D721Med (cell line): ENCODE measurements around the gene ZNF593OS.
A peak's percentile ranks its signal among the peaks of the same experiment; 100 is the strongest.

Source experiments
- DNase-seq: peaks from one replicate; pipeline ENCODE4 v3.0.0; 2011; ENCODE audit warnings: low spot score; ENCODE audit not compliant: insufficient read length
- FAIRE-seq: peaks from 2 replicates; lab custom pipeline; 2011; peaks lifted over from hg19 to GRCh38; lab: Jason Lieb, UNC
- CTCF ChIP-seq: IDR thresholded peaks from 2 replicates; pipeline ENCODE4 v1.5.1; 2012; ENCODE audit warnings: mild to moderate bottlenecking, control low read depth; ENCODE audit not compliant: insufficient read depth; ENCODE audit errors: missing control alignments

ZNF593OS gene

DNA sequence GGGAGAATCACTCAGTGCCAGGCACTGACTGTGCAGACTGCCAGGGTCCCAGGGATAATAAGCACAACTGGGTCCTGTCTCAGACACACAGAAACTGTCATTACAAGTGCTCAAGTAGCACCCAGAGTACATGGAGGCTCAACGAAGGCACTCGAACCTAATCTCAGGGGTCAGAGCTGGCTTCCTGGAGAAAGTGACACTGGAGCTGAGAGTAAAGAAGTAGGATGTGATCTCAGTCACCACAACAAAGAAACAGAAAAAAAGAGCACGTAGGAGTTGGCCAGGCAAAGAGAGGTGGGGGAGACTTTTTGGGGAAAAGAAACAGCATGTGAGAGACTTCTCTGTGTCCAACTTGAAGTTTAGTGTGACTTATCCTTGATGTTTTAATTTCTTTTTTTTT is 20.1 kb upstream of the ZNF593OS start:
- FAIRE-seq: no peak
- TF ChIP-seq CTCF: no peak

GRCh38 chr1:26190373-26190987 is 18.8 kb upstream of the ZNF593OS start, which contains the start of gene CATSPER4:
TSS of gene CATSPER4 (plus strand) at chr1:26190602. CDS start at chr1:26190628, 26 bp downstream.
- FAIRE-seq (no peak), DNase-seq (no peak)
- TF ChIP-seq CTCF: peak; percentile 22

More for the DNA sequence above, 20.1 kb upstream of the ZNF593OS start:
- no peak for DNase-seq

GRCh38 chr1:26189751-26190275 is 18.2 kb upstream of the ZNF593OS start:
- no peak for DNase-seq
- FAIRE-seq: no peak
- TF ChIP-seq CTCF: no peak

GRCh38 chr1:26189331-26189730 is 17.7 kb upstream of the ZNF593OS start:
- no peak for FAIRE-seq
- TF ChIP-seq CTCF: no peak
- no peak for DNase-seq

DNA sequence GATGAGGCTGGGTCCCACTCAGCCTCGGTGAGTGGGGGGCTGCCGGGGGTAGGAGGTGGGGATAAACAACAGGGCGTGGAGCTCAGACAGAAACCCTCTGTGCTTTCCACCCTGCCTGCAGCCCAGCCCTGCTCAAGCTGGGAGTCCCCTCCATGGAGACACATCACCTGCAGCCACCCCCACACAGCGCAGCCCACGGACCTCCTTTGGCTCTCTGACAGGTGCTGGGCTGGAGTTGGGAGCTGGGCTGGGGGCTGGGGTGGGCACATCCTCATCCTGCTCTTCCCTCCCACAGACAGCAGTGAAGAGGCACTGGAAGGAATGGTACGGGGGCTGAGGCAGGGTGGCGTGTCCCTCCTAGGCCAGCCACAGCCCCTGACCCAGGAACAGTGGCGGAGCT is 16.8 kb upstream of the ZNF593OS start:
- FAIRE-seq (no peak), DNase-seq (no peak)
- TF ChIP-seq CTCF: no peak

DNA sequence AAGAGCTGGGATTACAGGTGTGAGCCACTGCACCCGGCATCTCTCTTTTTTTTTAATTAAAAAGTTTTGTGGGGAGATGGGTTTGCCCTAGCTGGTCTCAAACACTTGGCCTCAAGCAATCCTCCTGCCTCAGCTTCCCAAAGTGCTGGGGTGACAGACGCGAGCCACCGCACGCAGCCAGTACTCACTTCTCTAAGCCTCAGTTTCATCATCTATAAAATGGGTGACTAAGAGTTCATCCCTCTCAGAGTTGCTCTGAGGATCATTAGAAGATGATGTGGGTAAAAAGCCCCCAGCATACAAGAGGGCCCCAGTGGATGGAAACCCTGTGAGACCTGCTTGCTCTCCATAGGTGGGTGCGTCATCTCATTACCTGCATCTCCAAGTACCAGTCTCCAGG is 16.2 kb upstream of the ZNF593OS start:
- no peak for TF ChIP-seq CTCF
- FAIRE-seq: no peak
- DNase-seq: no peak

DNA sequence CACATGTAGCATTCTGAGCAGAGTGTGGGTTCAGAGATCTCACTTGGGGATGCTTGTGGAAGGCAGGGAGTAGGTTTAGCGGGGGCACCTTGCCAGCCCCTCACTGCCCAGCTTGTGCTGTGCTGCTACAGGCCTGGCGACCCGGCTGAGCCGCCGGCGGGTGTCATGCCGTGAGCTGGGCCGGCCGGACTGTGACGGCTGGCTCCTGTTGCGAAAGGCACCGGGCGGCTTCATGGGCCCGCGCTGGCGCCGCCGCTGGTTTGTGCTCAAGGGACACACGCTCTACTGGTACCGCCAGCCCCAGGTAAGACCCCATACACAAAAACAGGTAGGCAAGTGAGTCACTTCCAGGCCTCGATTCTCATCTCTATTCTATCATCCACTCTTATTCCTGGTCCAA is 13.3 kb upstream of the ZNF593OS start:
- FAIRE-seq (no peak), DNase-seq (no peak)
- TF ChIP-seq CTCF: no peak
